DMS79 (cell line): Measurements from ENCODE around the gene AKR1B15.
A peak's percentile ranks its signal among the peaks of the same experiment; 100 is the strongest.
"Not testable (repeated sequence)": the region's sequence is repeated elsewhere in the genome, so short reads cannot be mapped to it uniquely, and the experiment has no call there.

ENCODE experiments used
- DNase-seq: peaks from one replicate; lab custom pipeline; 2025; lab: John Stamatoyannopoulos, UW

AKR1B15 gene

GRCh38 chr7:134532954-134533218, 16.0 kb upstream of the AKR1B15 start:
- no peak for DNase-seq

DNA sequence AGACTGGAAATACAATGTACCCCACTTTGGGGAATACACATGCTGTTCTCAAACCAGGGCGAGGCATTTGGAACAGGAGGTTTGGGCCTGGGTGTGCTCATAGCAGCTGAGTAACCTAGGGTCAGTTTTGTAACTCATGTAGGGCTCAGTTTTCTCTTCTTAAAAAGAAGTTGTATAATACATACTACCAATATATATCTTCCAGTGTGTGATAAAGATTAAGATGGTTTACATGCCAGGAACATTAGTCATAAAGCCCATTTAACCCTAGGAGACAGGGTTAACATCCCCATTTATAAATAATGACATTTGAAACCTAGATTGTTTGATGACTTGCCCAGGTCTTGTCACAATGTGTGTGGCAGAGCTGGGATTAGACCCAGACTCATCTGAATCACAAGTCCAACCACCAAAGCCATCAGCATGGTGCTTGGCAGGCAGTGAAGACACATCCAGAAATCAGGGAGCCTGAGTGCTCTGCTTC, 15.6 kb upstream of the AKR1B15 start:
- DNase-seq = no peak

- DNase-seq = no peak
Observed at GRCh38 chr7:134534633-134535032, 14.3 kb upstream of the AKR1B15 start.

DNA sequence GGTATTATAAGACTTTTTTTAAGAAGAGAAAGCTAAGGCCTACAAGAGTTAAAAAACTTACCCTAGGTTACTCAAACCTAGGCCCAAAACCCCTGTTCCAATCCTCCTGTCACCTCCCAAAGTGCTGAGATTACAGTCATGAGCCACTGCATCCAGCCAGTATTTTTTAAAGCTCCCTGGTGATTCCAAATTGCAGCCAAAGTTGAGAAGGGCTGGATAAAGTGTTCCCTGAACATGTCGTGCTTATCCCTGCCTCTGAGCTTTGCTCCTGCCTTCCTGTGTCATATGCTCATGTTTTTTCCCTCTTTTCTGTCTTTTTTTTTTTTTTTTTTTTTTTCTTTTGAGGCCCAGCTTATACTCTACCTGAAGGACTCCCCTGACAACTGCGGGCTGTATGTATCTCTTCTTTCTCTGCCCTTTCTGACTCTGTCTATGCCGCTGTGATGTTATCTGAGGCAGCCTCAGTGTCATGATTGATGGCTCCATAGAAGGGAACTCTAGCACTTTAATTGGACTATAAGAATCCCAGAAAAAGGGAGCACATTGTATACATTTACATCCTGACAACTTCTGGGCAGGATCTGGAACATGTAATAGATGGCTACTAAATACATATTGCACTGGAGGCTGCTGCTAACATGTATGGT, 13.5 kb upstream of the AKR1B15 start:
- DNase-seq = no peak

GRCh38 chr7:134535919-134536299, 13.0 kb upstream of the AKR1B15 start:
- DNase-seq = no peak

DNA sequence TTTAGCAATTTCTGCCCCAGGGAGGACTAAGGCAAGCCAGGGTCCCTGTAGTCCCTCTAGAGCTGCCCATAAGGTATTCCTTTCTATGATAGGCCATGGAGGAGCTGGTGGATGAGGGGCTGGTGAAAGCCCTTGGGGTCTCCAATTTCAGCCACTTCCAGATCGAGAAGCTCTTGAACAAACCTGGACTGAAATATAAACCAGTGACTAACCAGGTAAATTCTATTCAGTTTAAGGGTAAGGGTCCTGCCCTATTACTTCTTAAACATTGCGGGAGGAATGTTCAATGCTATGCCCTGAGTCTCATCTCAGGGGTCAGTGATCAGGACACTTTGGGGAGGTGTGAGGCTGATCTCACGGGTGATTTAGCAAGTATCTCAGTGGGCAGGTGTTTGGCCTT, 12.4 kb upstream of the AKR1B15 start:
- not testable (repeated sequence) for DNase-seq

DNA sequence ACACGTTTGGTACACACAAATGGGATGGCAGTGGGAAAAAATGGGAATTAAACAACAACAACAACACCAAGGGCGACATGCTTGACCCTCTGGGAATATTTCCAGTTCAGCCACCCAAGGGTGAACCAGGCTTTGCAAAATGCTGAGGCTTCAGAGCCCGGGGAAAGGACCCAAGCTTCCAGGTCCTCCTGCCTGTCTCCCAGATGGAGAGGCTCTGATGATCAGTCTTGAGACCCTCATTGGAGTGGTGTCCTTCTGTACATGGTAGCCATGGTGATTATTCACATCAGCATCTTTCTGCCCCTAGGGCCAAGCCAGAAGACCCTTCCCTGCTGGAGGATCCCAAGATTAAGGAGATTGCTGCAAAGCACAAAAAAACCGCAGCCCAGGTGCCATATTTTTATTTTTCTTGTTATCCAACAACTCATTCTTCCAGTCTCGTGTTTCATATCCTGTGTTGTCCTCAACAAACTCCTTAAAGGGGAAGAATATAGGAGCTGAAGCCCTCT, 11.6 kb upstream of the AKR1B15 start:
- not testable (repeated sequence) for DNase-seq

DNA sequence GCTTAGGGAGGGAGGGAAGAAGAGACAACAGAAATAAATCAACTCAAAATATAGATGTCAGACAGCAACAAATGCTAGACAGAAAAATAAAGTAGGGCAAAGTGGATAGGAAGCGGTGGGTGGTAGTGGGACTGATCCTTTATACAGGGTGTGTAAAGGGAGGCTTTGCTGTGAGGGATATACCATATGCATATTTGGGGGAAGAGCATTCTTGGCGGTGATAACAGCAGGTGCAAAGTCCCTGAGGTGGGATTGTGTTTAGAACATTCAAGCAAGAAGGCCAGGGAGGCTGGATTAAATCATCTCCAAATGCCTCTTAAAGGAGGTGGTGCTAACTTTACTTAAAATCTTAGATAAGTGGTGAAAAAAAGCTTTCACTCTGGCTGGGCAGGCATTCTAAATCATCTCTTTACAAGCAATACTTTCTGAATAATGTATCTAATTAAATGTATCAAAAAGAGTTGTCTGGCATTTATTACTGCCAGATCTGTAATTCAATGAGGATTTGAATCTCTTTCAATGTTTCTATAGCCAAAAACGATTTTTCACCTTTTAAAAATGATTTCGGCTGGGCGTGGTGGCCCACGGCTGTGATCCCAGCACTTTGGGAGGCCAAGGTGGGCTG, 9.4 kb upstream of the AKR1B15 start:
- DNase-seq = no peak

DNA sequence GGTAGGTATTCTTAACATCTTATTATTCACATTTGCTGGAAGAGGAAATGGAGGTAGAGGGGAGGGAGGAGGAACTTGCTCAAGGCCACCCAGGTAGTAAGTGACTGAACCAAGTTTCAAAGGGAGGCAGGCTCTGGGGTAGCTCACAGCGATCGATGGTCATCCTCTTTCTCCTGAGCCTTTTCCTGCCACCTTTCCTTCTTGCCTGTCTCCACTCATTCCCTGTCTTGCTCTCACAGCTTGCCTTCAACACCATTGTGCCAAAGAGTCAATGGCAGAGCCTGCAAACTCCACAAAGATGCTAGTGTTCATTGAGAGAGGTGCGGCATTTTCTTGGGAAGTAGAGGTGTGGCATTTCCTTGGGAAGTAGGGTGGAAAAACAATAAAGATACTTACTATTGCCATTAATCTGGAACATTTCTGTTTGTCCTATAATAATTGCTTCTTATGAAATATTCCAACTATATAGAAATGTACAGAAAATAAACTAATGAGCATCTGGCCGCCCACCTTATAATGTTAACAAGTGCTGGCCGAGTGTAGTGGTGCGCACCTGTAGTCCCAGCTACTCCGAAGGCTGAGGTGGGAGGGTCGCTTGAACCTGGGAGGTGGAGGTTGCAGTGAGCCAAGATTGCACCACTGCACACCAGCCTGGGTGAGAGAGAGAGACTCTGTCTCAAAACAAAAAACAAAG, 7.3 kb upstream of the AKR1B15 start:
- DNase-seq = not testable (repeated sequence)

- DNase-seq = no peak
Observed at GRCh38 chr7:134542195-134542771, 6.6 kb upstream of the AKR1B15 start.

GRCh38 chr7:134545380-134545779, 3.5 kb upstream of the AKR1B15 start:
- no peak for DNase-seq

DNA sequence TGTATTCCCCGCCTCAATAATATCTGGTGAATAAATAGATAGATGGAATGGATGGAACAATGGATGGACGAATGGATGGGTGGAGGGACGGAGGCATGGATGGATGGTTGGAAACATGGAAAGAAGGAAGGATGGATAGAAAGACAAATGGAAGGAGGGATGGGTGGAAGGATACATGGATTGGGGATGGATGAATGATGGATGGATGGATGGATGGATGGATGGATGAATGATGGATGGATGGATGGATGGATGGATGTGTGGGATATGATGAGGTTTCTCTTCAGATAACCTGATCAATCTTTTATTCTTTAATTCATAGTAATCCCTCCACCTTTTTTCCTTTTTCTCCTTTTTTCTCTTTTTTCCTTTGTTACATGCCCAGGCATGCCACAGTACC, 3.0 kb upstream of the AKR1B15 start:
- DNase-seq = no peak

DNA sequence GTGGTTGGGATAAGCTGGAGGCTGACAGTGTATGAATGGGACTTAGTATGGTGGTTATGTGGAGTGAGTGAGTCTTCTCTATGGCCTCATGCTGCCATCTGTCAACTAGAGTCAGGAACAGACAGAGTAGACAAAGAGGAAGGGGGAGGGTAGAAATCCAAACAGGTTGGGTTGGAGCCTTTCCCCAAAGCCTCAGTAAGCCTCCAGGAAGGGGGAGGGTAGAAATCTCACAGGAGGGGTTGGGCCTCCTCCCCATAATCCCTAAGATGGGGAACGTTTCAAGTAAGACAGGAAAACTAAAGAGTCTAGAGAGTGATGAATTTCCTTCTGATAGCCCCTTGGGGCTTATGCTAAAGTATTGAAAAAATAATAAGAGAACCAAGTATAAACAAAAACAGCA, 2.0 kb upstream of the AKR1B15 start:
- DNase-seq = no peak

GRCh38 chr7:134547397-134548054, 1.4 kb upstream of the AKR1B15 start:
- peak; percentile 41 for DNase-seq

DNA sequence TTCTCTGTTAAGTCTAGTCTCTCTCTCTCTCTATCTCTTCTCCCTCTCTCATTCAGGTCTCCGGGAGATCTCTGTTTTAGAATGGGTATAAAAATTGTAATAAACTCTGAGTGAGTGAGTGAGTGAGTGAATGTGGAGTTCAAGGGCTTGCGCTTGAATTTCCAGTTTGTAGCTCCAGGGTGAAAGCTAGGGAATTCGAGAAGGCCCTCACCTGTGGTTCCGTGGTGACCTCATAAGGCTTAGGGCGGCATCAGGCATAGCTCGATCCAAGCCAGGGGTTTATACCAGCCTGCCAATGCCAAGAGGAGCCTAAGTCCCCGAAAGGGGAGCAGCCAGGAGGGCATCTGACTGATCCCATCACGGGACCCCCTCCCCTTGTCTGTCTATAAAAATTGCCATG, 456 bp downstream of the AKR1B15 start:
- no peak for DNase-seq

DNA sequence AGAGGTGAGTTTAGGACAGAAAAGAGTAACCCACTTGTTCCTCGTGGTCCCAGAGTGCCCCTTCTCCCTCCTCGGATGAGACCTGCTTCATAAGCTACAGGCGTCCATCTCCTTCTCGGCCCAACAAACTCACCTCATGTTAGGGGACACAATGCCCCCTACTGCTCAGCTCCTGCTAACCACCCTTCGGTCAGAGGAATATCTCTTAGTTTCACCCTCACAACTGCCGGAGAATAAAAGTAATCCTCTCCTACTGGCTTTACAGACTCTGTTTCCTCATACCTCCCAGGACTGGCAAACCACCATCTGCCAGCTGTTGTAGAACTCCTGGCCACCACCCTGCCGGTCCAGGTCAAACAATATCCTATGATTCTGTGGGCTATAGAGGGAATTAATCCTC, 3.2 kb downstream of the AKR1B15 start:
- DNase-seq = no peak

DNA sequence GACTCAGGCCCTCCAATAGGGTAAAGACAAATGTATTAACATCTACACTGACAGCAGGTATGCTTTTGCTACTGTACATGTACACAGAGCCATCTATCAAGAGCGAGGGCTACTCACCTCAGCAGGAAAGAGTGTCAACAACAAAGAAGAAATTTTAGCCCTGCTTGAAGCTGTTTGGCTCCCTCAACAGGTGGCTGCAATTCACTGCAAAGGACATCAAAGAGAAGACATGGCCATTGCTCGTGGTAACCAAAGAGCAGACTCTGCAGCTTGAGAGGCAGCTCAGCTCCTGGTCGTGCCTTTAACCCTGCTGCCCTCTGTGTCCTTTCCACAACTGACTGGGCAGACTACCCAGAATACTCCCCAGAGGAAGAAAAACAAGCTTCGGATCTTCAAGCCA, 5.1 kb downstream of the AKR1B15 start:
- no peak for DNase-seq

GRCh38 chr7:134554417-134554966, 5.6 kb downstream of the AKR1B15 start:
- no peak for DNase-seq

DNA sequence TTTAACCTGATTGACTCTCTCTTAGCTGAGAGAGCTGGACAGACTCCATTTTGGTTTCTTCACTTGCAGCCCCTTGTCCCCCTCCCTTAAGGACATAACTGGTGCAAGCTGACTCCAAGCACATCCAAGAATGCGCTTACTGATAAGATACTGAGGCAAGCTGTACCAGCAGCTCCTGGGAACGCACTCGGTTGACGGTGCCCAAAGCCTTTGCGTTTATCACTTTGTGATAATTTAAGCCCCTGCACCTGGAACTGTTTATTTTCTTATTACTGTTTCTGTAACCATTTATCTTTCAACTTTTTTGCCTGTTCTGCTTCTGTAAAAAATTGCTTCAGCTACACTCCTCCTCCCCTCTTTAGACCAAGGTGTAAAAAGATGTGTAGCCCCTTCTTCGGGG, 8.5 kb downstream of the AKR1B15 start:
- no peak for DNase-seq

DNA sequence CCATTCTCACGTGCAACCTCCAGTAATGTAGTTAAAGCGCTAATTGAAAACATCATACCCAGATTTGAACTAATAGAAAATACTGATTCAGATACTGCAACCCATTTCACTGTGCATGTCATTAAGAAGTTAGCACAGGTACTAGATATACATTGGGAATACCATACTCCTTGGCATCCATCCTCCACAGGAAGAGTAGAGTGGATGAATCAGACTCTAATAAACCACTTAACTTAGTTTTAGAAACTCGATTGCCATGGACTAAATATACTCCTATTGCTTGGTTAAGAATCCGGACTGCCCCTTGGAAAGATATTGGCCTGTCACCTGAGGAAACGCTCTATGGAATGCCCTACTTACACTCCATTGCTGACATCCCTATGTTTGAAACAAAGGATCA, 9.5 kb downstream of the AKR1B15 start:
- DNase-seq = no peak

GRCh38 chr7:134561616-134562015, 12.7 kb downstream of the AKR1B15 start:
- DNase-seq = not testable (repeated sequence)

DNA sequence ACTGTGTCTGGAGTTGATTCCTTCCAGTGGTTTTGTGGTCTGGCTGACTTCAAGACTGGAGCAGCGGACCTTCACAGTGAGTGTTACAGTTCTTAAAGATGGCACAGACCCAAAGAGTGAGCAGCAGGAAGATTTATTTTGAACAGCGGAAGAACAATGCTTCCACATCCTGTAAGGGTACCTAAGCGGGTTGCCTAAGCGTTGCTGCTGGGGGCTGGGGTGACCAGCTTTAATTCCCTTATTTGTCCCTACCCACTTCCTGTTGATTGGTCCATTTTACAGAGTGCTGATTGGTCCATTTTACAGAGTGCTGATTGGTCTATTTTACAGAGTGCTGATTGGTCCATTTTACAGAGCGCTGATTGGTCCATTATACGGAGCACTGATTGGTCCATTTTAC, 13.2 kb downstream of the AKR1B15 start:
- DNase-seq = no peak
